Suprapubic skin (tissue), 4 donors: Measurements from ENCODE around the gene CEP44.

Experiments used
- CTCF ChIP-seq, 2 donors: fragments of 200-600 bp in 1 of 2; fragments of 450-650 bp in 1 of 2; sonication (generic) in 1 of 2; IDR thresholded peaks; one replicate each; pipeline ENCODE4 v1.5.1; 2016 to 2019; ENCODE audit warnings: antibody characterized with exemption in 2 of 2, mild to moderate bottlenecking in 1 of 2, moderate library complexity in 1 of 2
- EP300 ChIP-seq: sonication (generic); formaldehyde crosslinking; IDR thresholded peaks from one replicate; pipeline ENCODE4 v1.6.1; 2017; ENCODE audit warnings: antibody characterized with exemption
- POLR2AphosphoS5 ChIP-seq, 3 donors: sonication (generic); formaldehyde crosslinking; IDR thresholded peaks; one replicate each; pipeline ENCODE4 v1.6.1; 2017; ENCODE audit warnings: antibody characterized with exemption in 3 of 3

GRCh38 chr4:174259580-174259979 lies 24.1 kb upstream of the CEP44 start:
- no peak for TF ChIP-seq CTCF (IDR thresholded peaks at IDR 0.05)
- no peak for TF ChIP-seq EP300
- no peak for TF ChIP-seq POLR2AphosphoS5 (IDR thresholded peaks at IDR 0.05)
